Keratinocyte (primary cell): Measurements from ENCODE around the gene LAMTOR5.

Source experiments
- CTCF ChIP-seq, 3 experiments: IDR thresholded peaks in 1 of 3; conservative IDR thresholded peaks in 1 of 3; optimal IDR thresholded peaks in 1 of 3; 2 replicates in 2 of 3; 3 replicates in 1 of 3; pipeline versions ENCODE3 to v1.5.1; 2011; ENCODE audit warnings: low read length in 3 of 3, mild to moderate bottlenecking in 3 of 3, moderate library complexity in 2 of 3, control low read depth in 1 of 3, inconsistent platforms in 1 of 3; ENCODE audit not compliant: insufficient read depth in 2 of 3; ENCODE audit errors: extremely low read depth in 1 of 3
- EZH2 ChIP-seq: IDR thresholded peaks from one replicate; pipeline ENCODE4 v1.6.1; 2012; ENCODE audit warnings: inconsistent platforms, mild to moderate bottlenecking, low read length, moderate library complexity

GRCh38 chr1:110433803-110434202, 26.3 kb upstream of the LAMTOR5 start:
- TF ChIP-seq CTCF (optimal IDR thresholded peaks at IDR 0.05 in 1 of 3, IDR thresholded peaks at IDR 0.05 in 1 of 3, conservative IDR thresholded peaks at IDR 0.05 in 1 of 3; ENCODE audit: extremely low read depth in 1 of 3, insufficient read depth in 2 of 3, low read length in 3 of 3) (peak in 1 of 3 experiments; percentile 49), EZH2 (no peak)
